Measurements from ENCODE around the gene CBARP. TPM values are rescaled to one million over a fixed set of nuclear protein-coding genes. Genes with fewer than 3 reads are reported as not detected.

The CBARP gene
- total RNA-seq, 1 donor: 1.8 TPM

- peak overlapping the region; percentile 55 for H3K4me2 ChIP-seq (ENCODE audit: insufficient read depth, low read length)
- H3K9me3 ChIP-seq (ENCODE audit: low read depth, low read length): no peaks in the 10 kb centered on the region
- H3K36me3 ChIP-seq (ENCODE audit: insufficient read depth, low read length): peaks cover 31% of the 10 kb centered on the region
- H3K27ac ChIP-seq (ENCODE audit: low read depth, low read length): peak overlapping the region; percentile 78
- H3K4me3 ChIP-seq (ENCODE audit: insufficient read depth, low read length): peak overlapping the region; percentile 56
- no peaks in the 10 kb centered on the region for H3K27me3 ChIP-seq (ENCODE audit: insufficient read depth, low read length)
- H2AFZ ChIP-seq (ENCODE audit: low read length): no peak overlapping the region
- peak; percentile 93 for DNase-seq (ENCODE audit: insufficient read length, low spot score, missing footprints)
- no peak for TF ChIP-seq CTCF (IDR thresholded peaks at IDR 0.05; ENCODE audit: extremely low read depth, low read depth, low read length)
- H3K4me1 ChIP-seq (ENCODE audit: insufficient read depth, low read length): peaks cover 51% of the 10 kb centered on the region
- H3K79me2 ChIP-seq (ENCODE audit: insufficient read depth, low read length): peaks cover 27% of the 10 kb centered on the region
- H4K20me1 ChIP-seq (ENCODE audit: insufficient read depth, low read length): peaks cover 33% of the 10 kb centered on the region
Observed at GRCh38 chr19:1259876-1260748, 22.3 kb upstream of the CBARP start.

- Histone ChIP-seq H3K4me3 (ENCODE audit: insufficient read depth, low read length) (no peak overlapping the region), H3K4me1 (ENCODE audit: insufficient read depth, low read length) (peaks cover 53% of the 10 kb centered on the region), H3K79me2 (ENCODE audit: insufficient read depth, low read length) (peaks cover 35% of the 10 kb centered on the region), H3K27ac (ENCODE audit: low read depth, low read length) (peak overlapping the region; percentile 78), H2AFZ (ENCODE audit: low read length) (no peak overlapping the region), H3K4me2 (ENCODE audit: insufficient read depth, low read length) (no peak overlapping the region), H3K9me3 (ENCODE audit: low read depth, low read length) (no peaks in the 10 kb centered on the region), H3K27me3 (ENCODE audit: insufficient read depth, low read length) (no peaks in the 10 kb centered on the region), H4K20me1 (ENCODE audit: insufficient read depth, low read length) (peaks cover 39% of the 10 kb centered on the region), H3K36me3 (ENCODE audit: insufficient read depth, low read length) (peaks cover 39% of the 10 kb centered on the region)
- no peak for TF ChIP-seq CTCF (IDR thresholded peaks at IDR 0.05; ENCODE audit: extremely low read depth, low read depth, low read length)
- no peak for DNase-seq (ENCODE audit: insufficient read length, low spot score, missing footprints)
Observed at GRCh38 chr19:1259206-1259875, 21.5 kb upstream of the CBARP start.

GRCh38 chr19:1258707-1259205 lies 21.0 kb upstream of the CBARP start:
- H3K4me2 ChIP-seq (ENCODE audit: insufficient read depth, low read length): no peak overlapping the region
- TF ChIP-seq CTCF (IDR thresholded peaks at IDR 0.05; ENCODE audit: extremely low read depth, low read depth, low read length): no peak
- no peak overlapping the region for H2AFZ ChIP-seq (ENCODE audit: low read length)
- no peak overlapping the region for H3K4me3 ChIP-seq (ENCODE audit: insufficient read depth, low read length)
- no peaks in the 10 kb centered on the region for H3K27me3 ChIP-seq (ENCODE audit: insufficient read depth, low read length)
- peak overlapping the region; percentile 78 for H3K27ac ChIP-seq (ENCODE audit: low read depth, low read length)
- H4K20me1 ChIP-seq (ENCODE audit: insufficient read depth, low read length): peaks cover 43% of the 10 kb centered on the region
- DNase-seq (ENCODE audit: insufficient read length, low spot score, missing footprints): no peak
- H3K9me3 ChIP-seq (ENCODE audit: low read depth, low read length): no peaks in the 10 kb centered on the region
- H3K4me1 ChIP-seq (ENCODE audit: insufficient read depth, low read length): peaks cover 59% of the 10 kb centered on the region
- H3K36me3 ChIP-seq (ENCODE audit: insufficient read depth, low read length): peaks cover 45% of the 10 kb centered on the region
- peaks cover 41% of the 10 kb centered on the region for H3K79me2 ChIP-seq (ENCODE audit: insufficient read depth, low read length)

GRCh38 chr19:1258163-1258492 lies 20.3 kb upstream of the CBARP start:
- DNase-seq (ENCODE audit: insufficient read length, low spot score, missing footprints): no peak
- no peak for TF ChIP-seq CTCF (IDR thresholded peaks at IDR 0.05; ENCODE audit: extremely low read depth, low read depth, low read length)
- Histone ChIP-seq H3K4me1 (ENCODE audit: insufficient read depth, low read length) (peaks cover 60% of the 10 kb centered on the region), H3K27me3 (ENCODE audit: insufficient read depth, low read length) (no peaks in the 10 kb centered on the region), H3K4me3 (ENCODE audit: insufficient read depth, low read length) (no peak overlapping the region), H3K79me2 (ENCODE audit: insufficient read depth, low read length) (peaks cover 46% of the 10 kb centered on the region), H4K20me1 (ENCODE audit: insufficient read depth, low read length) (peaks cover 44% of the 10 kb centered on the region), H3K4me2 (ENCODE audit: insufficient read depth, low read length) (no peak overlapping the region), H3K9me3 (ENCODE audit: low read depth, low read length) (no peaks in the 10 kb centered on the region), H3K36me3 (ENCODE audit: insufficient read depth, low read length) (peaks cover 49% of the 10 kb centered on the region), H3K27ac (ENCODE audit: low read depth, low read length) (peak overlapping the region; percentile 60), H2AFZ (ENCODE audit: low read length) (no peak overlapping the region)

All from osteoblast (primary cell).